Upper lobe of left lung (tissue), 4 donors: ENCODE data around the gene C1orf216.

Experiments used
- EP300 ChIP-seq, 4 donors: sonication (generic); formaldehyde crosslinking; IDR thresholded peaks; one replicate each; pipeline ENCODE4 v1.5.1; 2017; ENCODE audit warnings: antibody characterized with exemption in 4 of 4, control low read depth in 2 of 4
- POLR2A ChIP-seq, 4 donors: fragments of 450-650 bp; IDR thresholded peaks; one replicate each; pipeline ENCODE4 v1.5.1; 2016 to 2017; ENCODE audit warnings: antibody characterized with exemption in 4 of 4, mild to moderate bottlenecking in 2 of 4
- POLR2AphosphoS5 ChIP-seq, 2 donors: sonication (generic); formaldehyde crosslinking; IDR thresholded peaks; one replicate each; pipeline ENCODE4 v1.5.1; 2017; ENCODE audit warnings: antibody characterized with exemption in 2 of 2
- TF ChIP-seq, protein P1 (sequence below), 6 experiments: fragments of 450-650 bp in 4 of 6; fragments of 200-600 bp in 2 of 6; sonication (generic) in 2 of 6; IDR thresholded peaks; one replicate each; pipeline ENCODE4 v1.5.1; 2016 to 2019; ENCODE audit warnings: antibody characterized with exemption in 6 of 6

DNA sequence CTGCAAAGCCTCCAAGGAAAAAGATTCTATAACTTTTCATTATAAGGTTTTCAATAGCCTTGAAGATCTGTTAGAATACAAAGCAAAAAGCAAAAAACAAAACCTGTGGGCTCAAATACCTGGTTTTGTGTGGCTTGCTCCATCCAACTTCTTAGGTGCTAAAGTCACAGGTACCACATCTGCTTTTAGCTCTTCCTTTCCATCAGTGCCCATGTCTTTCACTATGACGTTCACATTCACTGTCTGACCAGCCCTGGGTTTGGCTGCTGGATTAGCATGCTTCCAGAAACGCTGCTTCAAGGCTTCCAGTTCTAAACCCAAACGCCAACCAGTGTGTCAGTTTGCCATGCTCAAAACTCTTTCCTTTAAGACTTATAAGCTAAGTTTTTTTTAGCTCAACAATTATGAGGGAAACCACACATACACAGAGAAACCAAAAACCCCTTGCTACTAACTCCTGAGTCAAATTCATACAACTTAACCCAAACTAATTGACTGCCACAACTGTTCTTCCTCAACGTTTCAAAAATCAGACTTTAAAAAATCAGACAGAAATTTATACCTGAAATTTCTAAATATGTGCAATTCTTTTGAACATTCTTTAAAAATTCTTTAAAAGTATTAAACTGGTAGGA lies 35.1 kb upstream of the C1orf216 start:
- TF ChIP-seq, protein P1, sequence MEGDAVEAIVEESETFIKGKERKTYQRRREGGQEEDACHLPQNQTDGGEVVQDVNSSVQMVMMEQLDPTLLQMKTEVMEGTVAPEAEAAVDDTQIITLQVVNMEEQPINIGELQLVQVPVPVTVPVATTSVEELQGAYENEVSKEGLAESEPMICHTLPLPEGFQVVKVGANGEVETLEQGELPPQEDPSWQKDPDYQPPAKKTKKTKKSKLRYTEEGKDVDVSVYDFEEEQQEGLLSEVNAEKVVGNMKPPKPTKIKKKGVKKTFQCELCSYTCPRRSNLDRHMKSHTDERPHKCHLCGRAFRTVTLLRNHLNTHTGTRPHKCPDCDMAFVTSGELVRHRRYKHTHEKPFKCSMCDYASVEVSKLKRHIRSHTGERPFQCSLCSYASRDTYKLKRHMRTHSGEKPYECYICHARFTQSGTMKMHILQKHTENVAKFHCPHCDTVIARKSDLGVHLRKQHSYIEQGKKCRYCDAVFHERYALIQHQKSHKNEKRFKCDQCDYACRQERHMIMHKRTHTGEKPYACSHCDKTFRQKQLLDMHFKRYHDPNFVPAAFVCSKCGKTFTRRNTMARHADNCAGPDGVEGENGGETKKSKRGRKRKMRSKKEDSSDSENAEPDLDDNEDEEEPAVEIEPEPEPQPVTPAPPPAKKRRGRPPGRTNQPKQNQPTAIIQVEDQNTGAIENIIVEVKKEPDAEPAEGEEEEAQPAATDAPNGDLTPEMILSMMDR (IDR thresholded peaks at IDR 0.05): no peak
- no peak for TF ChIP-seq POLR2A (IDR thresholded peaks at IDR 0.05)
- TF ChIP-seq POLR2AphosphoS5 (IDR thresholded peaks at IDR 0.05): no peak
- TF ChIP-seq EP300 (IDR thresholded peaks at IDR 0.05): no peak
